HG03354 (cell line): ENCODE measurements around the gene MAP3K19.

ENCODE experiments used
- ATAC-seq: cut with Tn5 transposase; IDR thresholded peaks from one replicate; pipeline ENCODE4 v1.9.1; 2021; ENCODE audit warnings: mild to moderate bottlenecking; ENCODE audit not compliant: unreplicated experiment, poor library complexity, severe bottlenecking

Gene MAP3K19

DNA sequence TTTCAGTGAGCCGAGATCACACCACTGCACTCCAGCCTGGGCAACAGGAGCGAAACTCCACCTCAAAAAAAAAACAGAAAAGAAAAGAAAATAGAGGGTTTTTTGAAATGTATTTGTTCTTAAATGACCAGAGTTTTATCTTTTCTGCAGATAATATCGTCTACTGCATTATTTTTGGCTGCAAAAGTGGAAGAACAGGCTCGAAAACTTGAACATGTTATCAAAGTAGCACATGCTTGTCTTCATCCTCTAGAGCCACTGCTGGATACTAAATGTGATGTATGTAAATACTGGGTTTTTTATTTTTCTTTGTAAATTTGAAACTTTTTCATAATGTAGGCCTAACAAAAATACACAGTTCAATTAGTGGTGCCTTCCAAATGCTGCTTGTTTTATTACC is 110.6 kb downstream of the MAP3K19 start:
- no peak for ATAC-seq

DNA sequence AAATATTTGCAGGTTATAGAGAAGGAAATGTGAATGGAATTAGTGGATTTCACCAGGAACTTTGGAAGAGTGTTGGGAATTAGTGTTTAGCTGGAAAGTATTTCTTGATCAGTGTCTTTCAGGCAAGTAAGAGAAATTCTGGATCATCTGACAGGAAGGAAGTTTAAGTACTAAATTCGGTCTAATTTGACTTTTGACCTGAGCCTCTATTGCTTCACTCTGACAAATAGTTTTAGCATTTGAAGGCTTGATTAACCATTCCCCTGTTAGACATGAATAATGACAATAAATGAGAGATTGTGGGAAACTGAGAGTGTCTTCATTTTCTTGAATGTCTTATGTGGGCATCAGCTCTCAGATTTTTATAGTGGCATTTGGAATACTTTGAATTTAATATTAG is 112.6 kb downstream of the MAP3K19 start:
- no peak for ATAC-seq

DNA sequence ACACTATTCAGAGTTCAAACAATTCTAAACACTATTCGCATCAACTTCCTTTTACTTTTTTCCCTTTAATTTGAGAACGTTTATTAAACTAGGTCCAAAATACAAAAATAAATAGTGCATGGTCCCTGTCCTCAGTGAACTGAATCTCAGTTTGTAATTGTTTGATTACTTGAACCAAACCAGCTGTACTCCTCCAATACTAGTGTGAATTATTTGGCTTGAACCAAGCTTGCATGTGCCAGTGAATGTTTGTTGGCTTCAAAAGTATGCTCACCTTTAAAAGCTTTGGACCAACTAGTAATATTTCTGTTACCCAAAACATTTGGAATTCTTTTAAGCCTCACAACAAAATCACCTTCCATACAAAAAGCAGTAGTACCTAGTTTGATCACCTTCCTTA is 113.1 kb downstream of the MAP3K19 start:
- ATAC-seq: no peak

DNA sequence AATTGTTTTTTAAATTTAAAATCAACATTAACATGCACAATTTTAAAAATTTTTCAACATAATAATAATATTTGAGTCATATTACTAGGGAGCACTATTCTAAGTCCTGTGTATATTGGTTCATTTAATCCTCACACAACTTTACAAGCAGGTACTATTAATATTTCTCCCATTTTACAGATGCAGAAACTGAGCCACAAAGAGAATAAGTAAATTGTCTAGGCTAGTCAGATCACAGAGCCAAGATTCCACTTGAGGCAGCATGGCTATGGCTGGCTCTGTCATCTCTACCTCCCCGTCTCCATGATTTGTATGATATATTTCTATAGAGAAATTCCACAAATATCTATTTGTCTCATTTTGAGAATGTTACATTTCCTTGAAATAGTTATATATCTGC is 113.5 kb downstream of the MAP3K19 start:
- no peak for ATAC-seq

DNA sequence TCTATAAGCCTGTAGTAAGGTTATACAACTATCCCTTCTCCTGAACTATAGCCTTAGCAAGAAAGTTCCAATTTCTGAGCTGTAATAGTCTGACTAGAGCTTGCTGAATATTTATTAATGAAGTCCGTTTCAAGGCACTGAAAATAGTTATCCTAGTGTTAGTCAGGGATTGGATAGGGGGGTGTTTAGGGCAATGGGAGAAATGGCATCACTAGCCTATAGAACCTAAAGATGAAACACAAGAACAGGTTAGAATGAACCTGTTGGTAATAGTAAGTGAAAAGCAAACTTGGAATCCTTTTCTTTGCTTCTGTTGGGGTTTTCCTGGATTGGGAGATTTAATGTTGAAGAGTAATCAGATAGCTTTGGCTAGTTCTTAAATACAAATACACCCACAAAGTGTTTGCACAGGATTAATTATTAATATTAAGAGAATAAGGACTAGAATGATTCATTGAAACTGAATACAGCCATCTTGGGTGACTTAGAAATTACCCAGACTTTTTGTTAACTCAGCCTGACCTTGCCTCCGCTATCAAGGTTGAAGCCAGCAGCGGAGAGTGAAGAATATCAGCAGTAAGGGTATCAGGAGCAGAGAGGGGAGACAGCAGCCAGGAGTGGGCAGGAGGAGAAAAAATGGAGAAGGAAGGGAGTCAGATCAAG is 114.3 kb downstream of the MAP3K19 start:
- no peak for ATAC-seq

DNA sequence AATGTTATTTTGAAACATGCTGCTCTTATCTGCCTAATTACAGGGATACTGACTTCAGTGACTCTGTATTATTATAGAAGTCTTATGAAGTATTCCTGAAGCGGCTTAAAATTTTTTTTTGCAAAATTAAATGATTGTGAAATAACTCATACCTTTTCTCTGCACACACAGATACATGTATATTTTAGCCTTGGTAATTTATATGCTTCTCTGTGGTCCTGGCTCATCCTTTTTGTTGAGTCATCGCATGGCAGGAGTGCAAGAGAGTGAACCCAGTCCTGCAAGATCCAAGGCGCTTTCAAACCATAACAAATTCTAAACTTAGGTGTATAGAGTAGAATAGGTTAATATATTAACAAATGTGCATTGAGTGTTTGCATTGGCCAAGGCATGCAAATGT is 120.1 kb downstream of the MAP3K19 start:
- no peak for ATAC-seq

DNA sequence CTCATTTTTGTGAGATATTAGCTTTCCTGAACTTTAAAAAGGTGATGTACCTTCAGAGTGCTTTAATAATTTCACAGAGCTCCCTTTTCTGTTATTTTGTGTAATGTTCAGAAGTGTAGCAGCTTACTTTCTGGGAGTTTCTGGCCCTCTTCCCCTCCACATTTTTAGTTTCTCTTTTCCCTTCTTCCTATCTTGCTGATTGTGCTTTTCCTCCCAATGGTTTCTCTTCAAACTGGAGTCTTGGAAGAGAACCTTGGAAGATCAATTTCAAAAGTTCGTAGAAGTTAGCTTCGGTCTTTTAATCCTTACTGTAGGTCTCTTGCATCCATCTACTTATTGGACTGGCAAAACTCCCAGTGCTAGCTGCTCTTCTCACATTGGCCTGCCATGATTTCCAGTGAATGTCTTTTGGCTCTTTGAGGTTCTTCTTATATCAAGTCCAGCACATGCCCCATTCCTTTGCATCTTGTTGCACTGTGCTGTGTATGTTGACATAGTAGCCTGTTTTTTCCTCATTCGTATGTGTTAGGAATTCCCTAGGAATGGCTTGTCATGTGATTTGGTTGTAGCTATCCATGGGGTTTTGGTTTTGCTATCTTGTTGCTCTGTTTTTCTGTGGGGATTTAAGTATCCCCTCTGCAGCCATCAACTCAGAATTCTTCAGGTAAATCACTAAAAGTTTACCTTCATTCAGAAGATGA is 120.9 kb downstream of the MAP3K19 start:
- no peak for ATAC-seq

DNA sequence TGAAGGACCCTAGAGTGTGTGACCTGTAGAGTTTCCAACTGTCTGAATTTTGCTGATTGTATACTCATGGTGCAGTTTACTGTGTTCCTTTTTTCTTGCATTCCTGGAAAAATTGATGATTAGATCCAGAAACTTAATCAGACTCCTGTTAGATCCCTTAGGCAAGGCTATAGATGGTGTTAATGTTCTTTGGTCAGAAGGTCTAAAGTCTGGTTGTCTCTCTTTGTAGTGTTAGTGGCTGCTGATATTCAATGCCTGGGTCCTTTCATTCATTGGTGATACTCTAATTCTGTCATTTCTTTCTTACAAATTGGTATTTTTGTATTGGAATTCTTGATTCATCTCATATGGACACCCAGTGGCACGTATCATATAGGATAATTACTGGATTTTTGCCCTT is 122.3 kb downstream of the MAP3K19 start:
- no peak for ATAC-seq

DNA sequence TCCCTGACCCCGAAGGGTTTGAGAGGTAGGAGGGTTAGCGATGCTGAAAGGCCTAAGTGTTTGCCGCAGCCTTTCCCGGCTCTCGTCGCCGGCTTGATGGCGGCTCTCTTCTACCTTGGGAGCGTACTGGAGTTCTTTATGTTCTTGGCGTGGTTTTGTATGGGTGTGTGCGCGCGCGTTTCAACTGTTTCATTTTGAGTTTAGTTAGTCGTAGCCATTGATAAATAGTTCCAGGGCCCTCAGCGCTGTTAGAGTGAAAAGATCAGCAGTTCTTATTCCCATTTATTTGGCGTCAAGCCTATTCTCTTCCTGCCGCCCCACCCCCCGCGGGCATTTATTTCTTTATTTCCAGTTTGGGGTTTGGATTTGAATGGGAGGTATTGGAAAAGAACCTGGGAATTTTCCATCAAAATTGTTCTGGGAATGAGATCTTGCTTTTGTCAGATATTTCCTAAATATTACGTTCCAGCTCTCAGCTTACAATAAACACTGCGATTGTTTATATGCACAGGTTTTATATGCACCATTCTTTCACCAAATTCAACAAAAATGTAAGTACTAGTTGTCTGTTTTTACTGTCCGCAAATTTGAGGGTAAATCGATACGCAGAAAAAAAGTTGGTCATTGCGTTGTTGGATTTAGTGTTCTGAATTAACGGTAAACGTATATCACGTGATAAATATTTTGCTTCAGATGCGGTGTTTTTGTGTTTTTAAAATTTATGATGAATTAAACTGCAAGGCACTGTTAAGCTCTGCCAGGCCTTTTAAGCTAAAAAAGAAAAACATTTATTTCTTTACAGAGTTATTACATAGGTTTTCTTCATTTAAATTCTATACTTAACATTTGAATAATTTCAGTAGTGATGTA is 127.7 kb downstream of the MAP3K19 start:
- ATAC-seq: peak; percentile 6

DNA sequence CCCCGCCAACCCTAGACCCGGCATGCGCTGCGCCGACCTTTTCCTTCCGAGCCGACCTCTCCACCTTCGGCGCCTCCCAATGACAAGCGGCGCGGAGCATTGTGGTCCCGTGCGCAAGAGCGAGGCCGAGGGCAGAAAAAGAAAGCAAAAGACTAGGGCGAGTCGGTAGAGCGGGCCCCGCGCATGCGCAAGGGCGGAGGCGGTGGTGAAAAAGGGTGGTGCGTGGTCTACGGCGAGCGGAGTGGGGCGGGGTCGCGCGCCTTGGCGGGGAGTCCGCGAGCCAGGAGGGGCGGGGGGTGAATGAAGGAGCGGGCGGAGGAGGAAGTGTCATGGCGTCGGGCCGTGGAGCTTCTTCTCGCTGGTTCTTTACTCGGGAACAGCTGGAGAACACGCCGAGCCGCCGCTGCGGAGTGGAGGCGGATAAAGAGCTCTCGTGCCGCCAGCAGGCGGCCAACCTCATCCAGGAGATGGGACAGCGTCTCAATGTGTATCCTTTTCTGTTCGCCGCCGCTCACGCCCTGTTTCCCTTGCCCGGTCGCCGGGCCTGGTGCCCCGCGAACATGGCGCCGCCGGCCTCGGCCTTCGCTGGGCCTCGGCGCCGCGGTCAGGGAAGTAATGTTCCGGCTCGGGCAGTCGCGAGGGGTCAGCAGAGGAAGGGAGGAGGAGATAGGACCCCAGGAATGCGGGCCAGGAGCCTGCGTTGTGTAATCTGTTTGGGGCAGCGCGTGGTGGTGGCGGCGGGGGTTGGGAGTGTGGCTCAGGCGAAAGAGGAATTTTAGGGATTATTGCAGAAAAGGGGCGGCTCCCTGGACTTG is 128.5 kb downstream of the MAP3K19 start, which contains the start of gene CCNT2:
Gene CCNT2, plus strand, starts transcription at position 297 of the 815 bp plus-strand sequence. Its CDS starts 33 bp downstream, at position 330.
- ATAC-seq: peak; percentile 81

DNA sequence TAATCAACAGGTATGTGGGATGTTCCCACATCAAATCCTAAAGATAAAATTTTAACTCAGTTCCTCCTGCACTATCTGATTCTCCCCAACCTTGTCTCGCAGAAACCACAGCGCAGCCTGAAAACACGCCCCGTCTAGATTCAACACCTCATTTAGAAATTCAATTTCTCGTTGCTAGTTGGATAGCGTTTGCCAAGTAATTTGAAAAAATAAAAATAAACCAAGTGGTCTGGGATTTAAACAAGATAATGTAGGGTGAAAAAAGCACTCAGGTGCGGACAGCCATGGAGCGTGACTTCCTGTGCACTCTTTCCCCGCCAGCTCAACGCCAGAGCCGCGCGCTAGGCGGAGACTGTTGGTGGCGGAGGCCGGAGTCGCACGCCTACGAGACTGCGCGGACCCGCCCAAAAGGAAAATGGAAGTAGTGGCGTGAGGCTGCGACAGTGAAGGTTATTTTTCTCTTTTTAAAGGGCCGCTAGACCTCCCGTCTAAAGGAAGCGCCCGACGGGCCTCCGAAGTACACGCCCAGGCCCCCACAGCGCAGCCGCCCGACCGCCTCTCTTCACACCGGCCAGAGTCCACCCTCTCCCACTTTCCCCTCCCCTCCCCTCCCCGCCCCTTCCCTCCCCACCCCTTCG is 129.2 kb downstream of the MAP3K19 start:
- ATAC-seq: peak; percentile 82

DNA sequence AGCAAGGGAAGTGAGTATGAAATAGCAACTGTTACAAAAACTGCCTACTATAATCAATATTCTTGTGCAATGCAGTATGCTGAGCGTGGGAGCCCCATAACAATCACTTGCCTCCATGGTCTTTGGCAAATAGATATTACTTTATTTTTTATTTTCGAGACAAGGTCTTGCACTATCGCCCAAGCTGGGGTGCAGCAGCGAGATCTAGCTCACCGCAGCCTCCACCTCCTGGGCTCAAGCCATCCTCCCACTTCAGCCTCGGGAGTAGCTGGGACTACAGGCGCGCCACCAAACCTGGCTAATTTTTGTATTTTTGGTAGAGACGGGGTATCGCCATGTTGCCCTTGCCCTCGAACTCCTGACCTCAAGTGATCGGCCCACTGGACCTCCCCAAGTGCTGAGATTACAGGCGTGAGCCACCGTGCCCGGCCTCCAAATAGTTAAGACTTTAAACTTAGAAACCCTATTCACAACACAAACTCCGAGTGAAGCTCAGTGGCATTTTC is 129.8 kb downstream of the MAP3K19 start:
- ATAC-seq: no peak
